Endothelial cell of hepatic sinusoid (primary cell): ENCODE measurements around the gene SF3B5.
"Not testable (repeated sequence)": the region's sequence is repeated elsewhere in the genome, so short reads cannot be mapped to it uniquely, and the experiment has no call there.

ENCODE experiments used
- in situ Hi-C: cut with HindIII; loops from 2 replicates; pipeline ENCODE4 v1.10.0; 2017; ENCODE audit warnings: low sequenced_read_pairs

The SF3B5 gene

DNA sequence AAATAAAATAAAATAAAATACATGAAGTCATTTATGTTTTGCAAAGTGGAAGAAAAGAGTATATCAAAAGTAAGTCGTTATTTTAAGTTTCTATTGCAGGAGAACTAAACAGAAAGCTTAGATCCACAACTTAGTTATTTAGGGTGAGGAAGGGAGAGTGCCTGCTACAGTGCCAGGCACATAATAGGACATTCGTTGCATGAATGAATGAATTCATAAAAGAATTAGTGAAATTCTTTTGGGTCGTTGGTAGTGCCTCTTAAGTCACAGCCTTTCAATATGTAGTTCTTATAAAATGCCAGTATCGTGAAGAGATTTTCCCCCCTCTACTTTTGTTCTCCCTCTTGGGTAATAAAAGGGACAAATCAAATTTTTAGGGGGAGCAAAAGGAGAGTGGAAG lies 29.1 kb downstream of the SF3B5 start:
- in situ Hi-C loops, result loop anchor here (5.0 kb wide), 2 partner anchors 46 to 91 kb away; no protein-coding TSS in a partner anchor

DNA sequence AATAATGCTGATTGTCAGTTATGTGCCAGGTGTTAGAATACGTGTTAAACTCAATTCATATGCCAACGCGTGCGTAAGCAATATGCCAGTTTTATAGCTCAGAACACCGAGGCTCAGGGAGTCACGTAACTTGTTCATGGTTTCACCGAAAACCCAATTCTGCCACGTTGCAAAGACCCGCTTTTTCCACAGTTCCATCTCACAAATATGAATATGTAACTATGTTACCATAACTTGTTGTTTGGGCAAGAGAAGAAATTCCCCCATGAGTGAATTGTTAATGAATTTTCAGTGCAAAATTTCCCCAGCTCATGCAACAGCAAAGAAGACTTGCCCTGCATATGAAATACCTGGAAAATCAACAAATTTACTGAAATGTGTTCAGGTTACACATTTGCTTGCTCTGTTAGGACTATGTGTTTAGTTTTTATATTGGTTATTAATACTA lies 30.1 kb downstream of the SF3B5 start:
- in situ Hi-C loops, result loop anchor here (5.0 kb wide), 2 partner anchors 47 to 92 kb away; no protein-coding TSS in a partner anchor

GRCh38 chr6:144064402-144065212 lies 30.8 kb downstream of the SF3B5 start:
- in situ Hi-C loops, result loop anchor here (5.0 kb wide), 2 partner anchors 48 to 93 kb away; no protein-coding TSS in a partner anchor

GRCh38 chr6:144063744-144064401 lies 31.5 kb downstream of the SF3B5 start:
- in situ Hi-C loops, result no loop called here

DNA sequence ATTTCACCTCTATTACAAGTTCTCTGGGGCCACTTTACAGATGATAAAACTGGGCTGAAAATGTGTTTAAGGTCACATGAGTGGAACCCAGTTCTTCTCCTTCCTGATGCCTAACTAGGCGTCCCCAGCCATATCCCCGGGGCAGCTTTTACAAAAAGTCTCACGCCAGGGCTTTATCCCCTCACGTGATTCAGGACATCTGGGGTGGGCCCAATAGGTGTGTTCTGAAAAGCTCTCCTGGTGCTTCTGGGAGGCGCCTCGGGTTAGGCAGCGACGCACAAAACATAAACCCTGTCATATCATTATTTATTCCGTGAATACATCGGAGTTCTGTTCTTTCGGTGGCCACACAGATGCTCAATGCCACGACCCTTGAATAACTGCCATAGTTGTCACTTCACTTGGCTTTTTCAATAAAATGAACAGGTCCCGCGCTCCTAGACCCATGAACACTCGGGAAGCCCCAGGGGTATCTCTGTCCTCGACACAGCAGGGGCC lies 32.1 kb downstream of the SF3B5 start:
- in situ Hi-C loops, result no loop called here

- in situ Hi-C loops, result no loop called here
These were observed 32.6 kb downstream of the SF3B5 start for GRCh38 chr6:144062786-144063185.

DNA sequence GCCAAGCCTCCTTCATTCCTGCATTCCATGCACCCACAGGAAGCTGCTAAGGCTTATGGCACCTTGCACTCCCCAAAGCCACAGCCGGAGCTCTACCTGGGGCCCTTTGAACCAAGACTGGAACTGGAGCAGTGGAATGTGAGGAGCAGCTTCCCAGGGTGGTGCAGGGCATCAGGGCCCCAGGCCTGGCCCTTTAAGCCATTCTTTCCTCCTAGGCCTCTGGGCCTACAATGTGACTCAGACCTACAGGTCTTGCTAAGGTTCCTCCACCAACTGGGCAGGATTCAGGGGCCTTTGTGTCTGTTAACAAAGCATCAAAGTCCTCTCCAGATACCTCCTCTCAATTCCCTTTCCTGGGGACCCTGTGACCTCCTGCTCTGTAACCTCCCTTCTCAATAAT lies 36.2 kb downstream of the SF3B5 start:
- in situ Hi-C loops, result no loop called here

DNA sequence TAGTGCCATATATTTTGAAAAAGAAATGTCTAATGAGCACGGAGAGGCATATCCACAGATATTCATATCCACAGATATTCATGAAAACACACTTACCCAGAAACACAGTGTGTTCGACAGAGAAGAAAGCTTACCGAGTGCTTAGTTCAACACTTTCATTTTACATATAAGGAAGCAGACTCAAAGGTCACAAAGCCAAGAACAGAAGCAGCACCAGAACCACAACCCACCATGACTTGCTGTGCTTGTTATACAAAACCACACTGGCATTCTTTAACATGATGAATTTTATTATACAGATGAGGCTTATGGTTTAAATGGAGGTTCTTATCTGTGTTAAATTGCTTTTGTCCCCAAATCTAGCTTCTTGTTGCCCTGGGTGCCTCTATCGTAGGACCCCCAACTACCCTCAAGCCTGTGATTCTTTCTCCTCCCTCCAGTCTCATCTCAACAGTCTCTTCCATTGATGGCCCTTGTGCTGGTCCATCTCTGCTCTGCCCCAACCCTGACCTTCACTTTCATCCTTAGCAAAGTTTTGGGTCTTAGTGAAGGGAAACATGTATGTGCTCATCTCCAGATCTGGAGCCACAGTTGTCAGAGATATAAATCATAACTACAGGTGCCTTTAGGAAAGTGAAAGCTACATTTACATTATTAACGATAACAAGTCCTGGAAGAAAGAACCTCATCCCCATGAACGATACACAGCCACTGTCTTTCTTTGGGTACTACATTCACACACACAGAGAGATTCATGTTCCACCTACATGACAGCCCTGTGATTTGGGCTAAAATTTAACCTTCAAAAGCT lies 40.0 kb downstream of the SF3B5 start:
- in situ Hi-C loops, result no loop called here

DNA sequence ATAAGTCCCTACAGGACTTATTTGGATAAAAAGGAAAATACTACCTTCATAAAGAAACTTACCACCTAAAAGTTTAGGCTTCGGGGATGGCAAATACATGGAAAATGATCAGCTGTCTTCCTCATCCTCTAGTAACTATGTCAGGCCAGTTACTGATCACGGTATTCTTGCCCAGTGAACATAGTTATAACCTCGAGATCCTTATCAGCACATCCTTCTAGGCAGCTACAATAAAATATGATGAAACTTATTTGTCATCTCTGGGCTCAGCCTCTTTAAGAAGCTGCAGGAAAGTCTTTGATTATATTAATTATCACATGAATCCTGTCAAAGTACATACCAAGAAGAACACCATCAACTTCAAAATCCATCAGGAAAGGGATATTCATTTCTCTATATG lies 41.8 kb downstream of the SF3B5 start:
- in situ Hi-C loops, result no loop called here

GRCh38 chr6:144052488-144052887 lies 42.9 kb downstream of the SF3B5 start:
- in situ Hi-C loops, result no loop called here

GRCh38 chr6:144049386-144049785 lies 46.0 kb downstream of the SF3B5 start:
- in situ Hi-C loops, result no loop called here

- in situ Hi-C loops, result no loop called here
These were observed 47.7 kb downstream of the SF3B5 start for GRCh38 chr6:144047688-144048087.

DNA sequence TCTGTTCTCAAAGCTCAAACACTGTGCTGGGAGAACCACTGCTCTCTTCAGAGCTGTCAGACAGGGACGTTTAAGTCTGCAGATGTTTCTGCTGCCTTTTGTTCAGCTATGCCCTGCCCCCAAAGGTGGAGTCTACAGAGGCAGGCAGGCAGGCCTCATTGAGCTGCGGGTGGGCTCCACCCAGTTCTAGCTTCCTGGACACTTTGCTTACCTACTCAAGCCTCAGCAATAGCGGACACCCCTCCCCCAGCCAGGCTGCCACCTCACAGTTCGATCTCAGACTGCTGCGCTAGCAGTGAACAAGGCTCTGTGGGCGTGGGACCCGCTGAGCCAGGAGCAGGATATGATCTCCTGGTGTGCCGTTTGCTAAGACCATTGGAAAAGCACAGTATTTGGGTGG lies 48.7 kb downstream of the SF3B5 start:
- in situ Hi-C loops, result not testable (repeated sequence)

DNA sequence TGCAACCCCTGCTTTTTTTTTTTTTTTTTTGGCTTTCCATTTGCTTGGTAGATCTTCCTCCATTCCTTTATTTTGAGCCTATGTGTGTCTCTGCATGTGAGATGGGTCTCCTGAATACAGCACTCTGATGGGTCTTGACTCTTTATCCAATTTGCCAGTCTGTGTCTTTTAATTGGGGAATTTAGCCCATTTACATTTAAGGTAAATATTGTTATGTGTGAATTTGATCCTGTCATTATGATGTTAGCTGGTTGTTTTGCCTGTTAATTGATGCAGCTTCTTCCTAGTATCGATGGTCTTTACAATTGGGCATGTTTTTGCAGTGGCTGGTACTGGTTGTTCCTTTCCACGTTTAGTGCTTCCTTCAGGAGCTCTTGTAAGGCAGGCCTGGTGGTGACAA lies 50.4 kb downstream of the SF3B5 start:
- in situ Hi-C loops, result not testable (repeated sequence)
